ENCODE results near the gene ACVR2A.

Gene ACVR2A

DNA sequence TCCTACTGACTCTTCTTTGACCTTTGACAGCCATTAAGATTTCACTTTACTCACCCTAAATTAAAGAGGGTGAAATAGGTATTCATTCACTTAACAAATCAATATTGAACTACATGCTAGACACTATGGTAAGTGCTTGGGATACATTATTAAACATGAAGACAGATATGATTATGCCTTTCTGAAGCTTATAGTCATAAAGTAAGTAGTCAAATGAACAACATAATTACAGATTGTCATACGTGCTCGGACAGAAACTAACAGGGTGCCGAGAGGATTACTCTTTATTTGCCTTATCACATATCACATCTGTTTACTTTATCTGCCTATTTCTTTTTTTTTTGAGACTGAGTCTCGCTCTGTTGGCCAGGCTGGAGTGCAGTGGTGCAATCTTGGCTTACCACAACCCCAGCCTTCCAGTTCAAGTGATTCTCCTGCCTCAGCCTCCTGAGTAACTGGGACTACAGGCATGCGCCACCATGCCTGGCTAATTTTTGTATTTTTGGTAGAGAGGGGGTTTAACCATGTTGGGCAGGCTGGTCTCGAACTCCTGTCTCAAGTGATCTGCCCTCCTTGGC lies 9.8 kb downstream of the ACVR2A start:
- no peak for DNase-seq (ENCODE audit: low read depth in 2 of 2, low spot score in 1 of 2)

GRCh38 chr2:147855316-147855715 lies 10.5 kb downstream of the ACVR2A start:
- DNase-seq (ENCODE audit: low read depth in 2 of 2, low spot score in 1 of 2) = no peak

DNA sequence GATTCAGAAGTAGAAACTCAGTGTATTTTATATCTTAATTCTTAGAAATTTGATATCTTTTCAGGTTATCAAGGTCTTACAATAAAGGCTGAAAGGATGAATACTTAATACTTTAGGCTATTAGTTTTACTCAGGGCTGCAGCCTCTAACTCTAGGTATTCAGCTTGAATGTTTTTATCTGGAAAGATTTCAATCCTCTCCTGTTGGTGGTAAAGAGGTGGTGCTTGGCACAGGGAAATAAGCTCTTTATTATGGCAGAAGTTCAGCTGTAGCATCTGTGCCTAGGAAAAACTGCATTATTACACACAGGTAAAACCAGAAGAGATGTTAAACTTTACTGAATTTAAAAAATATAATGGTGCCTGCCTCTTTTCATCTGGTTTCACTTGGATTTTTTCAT lies 11.1 kb downstream of the ACVR2A start:
- DNase-seq (ENCODE audit: low read depth in 2 of 2, low spot score in 1 of 2) = no peak

GRCh38 chr2:147860009-147860408 lies 15.2 kb downstream of the ACVR2A start:
- no peak for DNase-seq (ENCODE audit: low read depth in 2 of 2, low spot score in 1 of 2)

GRCh38 chr2:147862859-147863516 lies 18.2 kb downstream of the ACVR2A start:
- DNase-seq (ENCODE audit: low read depth in 2 of 2, low spot score in 1 of 2) = no peak

- no peak for DNase-seq (ENCODE audit: low read depth in 2 of 2, low spot score in 1 of 2)
Measured at GRCh38 chr2:147863835-147864234, 19.0 kb downstream of the ACVR2A start.

GRCh38 chr2:147865560-147865959 lies 20.7 kb downstream of the ACVR2A start:
- no peak for DNase-seq (ENCODE audit: low read depth in 2 of 2, low spot score in 1 of 2)

DNA sequence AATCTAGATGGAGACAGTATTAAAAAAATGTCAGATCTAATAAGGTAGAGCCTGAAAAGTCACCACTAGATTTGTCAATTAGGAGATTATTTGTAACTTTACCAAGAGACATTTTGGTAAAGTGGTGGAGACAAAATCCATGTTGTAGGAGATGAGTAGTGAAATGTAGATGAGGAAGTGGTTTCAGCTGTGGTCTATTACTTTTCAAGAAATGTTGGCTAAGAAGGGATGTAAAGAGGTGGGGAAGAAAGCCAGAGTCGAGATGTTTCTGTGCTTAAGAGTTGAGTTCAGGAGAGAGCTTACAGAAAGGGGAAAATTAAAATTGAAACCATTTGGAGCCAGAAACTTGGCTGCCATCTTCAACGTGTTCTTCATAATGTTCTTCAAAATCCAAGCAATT lies 22.2 kb downstream of the ACVR2A start:
- no peak for DNase-seq (ENCODE audit: low read depth in 2 of 2, low spot score in 1 of 2)

DNA sequence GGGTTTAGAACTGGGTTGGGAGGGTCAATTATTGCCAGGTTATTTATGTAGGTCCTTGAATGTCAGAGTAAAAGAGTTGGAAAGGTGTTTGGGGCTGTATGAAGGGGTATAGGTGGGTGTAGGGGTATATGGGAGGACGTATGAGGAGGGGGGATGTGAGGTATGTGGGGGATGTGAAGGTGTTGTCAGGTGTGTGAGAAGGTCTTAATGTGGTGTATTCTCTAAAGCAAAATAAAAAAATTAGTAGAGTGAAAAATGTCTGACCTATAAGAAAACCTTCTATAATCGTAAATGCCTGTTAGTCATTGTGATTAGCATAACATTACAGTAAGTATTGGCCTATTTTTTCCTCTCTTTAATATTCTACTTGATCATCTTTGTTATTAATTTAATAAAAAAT lies 25.1 kb downstream of the ACVR2A start:
- no peak for DNase-seq (ENCODE audit: low read depth in 2 of 2, low spot score in 1 of 2)

GRCh38 chr2:147872967-147873366 lies 28.1 kb downstream of the ACVR2A start:
- DNase-seq (ENCODE audit: low read depth in 2 of 2, low spot score in 1 of 2) = no peak

DNA sequence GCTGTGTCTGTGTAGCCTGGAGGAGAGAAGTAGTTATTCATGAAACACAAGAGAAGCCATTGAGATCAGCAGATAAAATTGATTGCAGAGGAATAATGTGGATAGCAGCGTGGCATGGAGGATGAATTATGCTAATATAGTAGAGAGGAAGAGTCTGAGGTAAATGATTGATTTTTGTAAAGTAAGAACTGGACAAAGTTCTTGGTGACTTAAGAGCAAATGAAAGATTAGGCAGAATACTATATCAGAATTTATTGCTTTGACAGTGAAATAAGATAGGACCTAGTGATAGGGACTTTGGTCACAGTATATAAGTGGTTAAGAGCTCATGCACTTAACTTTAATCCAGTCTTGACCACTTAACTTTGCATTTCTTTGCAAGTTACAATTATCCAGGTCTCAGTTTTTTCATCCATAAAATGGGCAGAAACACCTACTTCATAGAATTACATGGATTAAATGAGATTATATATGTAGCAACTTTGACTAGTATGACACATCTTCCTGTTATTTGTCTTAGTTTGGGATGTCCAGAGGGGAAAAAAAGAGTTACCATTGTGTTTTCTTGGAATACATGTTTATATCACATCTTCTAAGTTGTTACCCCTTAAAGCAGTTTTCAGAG lies 29.1 kb downstream of the ACVR2A start:
- DNase-seq (ENCODE audit: low read depth in 2 of 2, low spot score in 1 of 2) = no peak

DNA sequence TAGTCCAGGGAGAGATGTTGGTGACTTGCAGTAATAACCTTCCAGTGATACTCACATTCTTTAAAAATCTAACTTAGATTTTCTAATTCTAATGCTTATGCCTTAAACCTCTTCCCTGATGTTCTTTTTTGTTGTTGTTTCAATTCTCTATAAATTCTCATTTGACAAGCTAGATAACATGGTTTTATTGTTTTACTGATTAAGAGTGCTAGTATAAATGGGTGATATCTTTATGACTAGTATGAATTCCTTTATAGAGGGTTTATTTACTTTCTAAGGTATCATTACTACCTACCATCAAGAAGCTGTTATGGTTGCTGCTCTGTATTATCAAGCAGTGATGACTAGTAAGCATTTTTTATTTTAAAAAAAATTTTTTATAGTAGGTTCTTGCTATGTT lies 35.0 kb downstream of the ACVR2A start:
- no peak for DNase-seq (ENCODE audit: low read depth in 2 of 2, low spot score in 1 of 2)

GRCh38 chr2:147882631-147883030 lies 37.8 kb downstream of the ACVR2A start:
- no peak for DNase-seq (ENCODE audit: low read depth in 2 of 2, low spot score in 1 of 2)

DNA sequence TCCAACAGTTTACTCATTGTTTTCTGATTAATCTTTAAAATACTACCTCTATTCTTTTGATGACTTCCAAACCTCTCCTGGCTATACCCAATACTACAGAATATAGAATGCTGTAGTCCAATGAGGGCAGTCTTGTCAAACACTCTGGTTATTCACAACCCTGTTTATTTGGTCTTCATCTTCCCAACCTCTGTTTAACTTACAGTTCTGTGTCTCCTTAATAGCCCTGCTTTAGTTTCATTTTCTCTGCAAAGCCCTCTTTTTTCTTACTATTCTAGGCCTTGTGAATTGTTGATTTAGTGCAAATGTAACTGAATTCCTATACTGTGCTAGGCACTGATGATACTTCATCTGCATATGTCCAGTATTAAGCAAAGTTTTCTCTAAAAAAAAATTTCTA lies 40.0 kb downstream of the ACVR2A start:
- DNase-seq (ENCODE audit: low read depth in 2 of 2, low spot score in 1 of 2) = no peak

DNA sequence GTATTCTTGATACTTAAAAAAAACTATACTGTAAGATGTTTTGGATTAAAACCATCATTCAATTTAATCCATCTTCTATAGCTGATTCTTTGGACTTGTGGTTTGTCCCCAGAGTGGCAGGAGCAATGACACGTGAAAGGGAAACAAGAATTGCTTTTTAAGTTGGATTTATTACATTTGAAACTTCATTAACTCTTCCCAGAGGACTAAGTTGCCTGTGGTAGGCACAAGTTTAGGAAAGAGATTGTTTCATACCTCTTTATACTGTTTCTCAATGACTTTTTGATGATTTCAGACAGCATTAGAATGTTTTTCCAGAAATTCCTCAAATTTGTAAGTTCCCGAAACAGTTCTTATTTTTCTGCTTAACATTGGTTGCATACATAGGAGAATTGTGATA lies 41.3 kb downstream of the ACVR2A start:
- no peak for DNase-seq (ENCODE audit: low read depth in 2 of 2, low spot score in 1 of 2)

DNA sequence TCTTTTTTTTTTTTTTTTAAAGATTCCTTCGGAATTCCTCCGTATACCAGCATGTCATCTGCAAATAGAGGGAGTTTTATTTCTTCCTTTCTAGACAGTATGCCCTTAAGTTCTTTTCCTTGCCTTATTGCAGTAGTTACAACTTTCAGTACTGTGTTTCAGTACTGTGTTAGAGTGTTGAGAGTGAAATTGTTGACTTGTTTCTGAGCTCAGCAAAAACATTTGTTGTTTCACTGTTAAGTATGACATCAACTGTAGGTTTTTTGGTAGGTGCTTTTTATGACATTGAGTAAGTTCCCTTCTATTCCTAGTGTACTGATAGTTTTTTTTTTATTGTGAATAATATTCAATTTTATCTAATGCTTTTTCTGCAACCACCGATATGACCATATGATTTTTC lies 43.9 kb downstream of the ACVR2A start:
- no peak for DNase-seq (ENCODE audit: low read depth in 2 of 2, low spot score in 1 of 2)

DNA sequence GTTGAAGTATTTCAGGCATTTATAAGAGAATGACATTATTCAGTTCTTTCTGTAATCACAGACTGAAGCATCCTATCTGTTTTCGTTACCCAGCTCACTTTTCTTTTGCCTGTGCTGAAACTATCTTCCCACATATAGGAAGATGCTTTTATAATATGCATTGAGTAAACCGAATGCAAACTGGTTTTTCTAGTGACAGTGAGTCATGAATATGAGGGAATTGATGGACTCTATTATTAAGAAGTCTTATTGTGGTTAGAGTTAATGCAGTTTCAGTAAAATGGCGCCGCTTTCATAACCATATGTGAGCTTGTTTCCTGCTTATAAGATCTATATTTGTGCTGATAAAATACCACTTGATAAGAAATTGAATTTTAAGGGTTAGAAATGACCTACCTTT lies 59.2 kb downstream of the ACVR2A start:
- DNase-seq (ENCODE audit: low read depth in 2 of 2, low spot score in 1 of 2) = no peak

GRCh38 chr2:147909178-147909577 lies 64.3 kb downstream of the ACVR2A start:
- no peak for DNase-seq (ENCODE audit: low read depth in 2 of 2, low spot score in 1 of 2)

GRCh38 chr2:147910990-147911473 lies 66.2 kb downstream of the ACVR2A start:
- no peak for DNase-seq (ENCODE audit: low read depth in 2 of 2, low spot score in 1 of 2)

- DNase-seq (ENCODE audit: low read depth in 2 of 2, low spot score in 1 of 2) = no peak
Measured at GRCh38 chr2:147913701-147914480, 69.1 kb downstream of the ACVR2A start.

- DNase-seq (ENCODE audit: low read depth in 2 of 2, low spot score in 1 of 2) = no peak
Measured at GRCh38 chr2:147916067-147916466, 71.2 kb downstream of the ACVR2A start.

- no peak for DNase-seq (ENCODE audit: low read depth in 2 of 2, low spot score in 1 of 2)
Measured at GRCh38 chr2:147916723-147917122, 71.9 kb downstream of the ACVR2A start.

Data from stimulated activated CD8-positive, alpha-beta memory T cell treated with anti-CD3 and anti-CD28 coated beads, Interleukin-4, amount 100 ng/mL, for 1 hour (primary cell).